Suprapubic skin (tissue), 4 donors: ENCODE data around the gene TSPAN33. TPM values are rescaled to one million over a fixed set of nuclear protein-coding genes. Genes with fewer than 3 reads are reported as not detected.

Experiments
- DNase-seq, 2 donors: peaks; one replicate each; pipeline ENCODE4 v3.0.0-alpha.2; 2019; ENCODE audit warnings: low spot score in 2 of 2
- H3K27ac ChIP-seq: fragments of 200-600 bp; sonication (generic); one replicate; pipeline ENCODE4 v1.5.1; 2019
- H3K27me3 ChIP-seq: fragments of 200-600 bp; sonication (generic); one replicate; pipeline ENCODE4 v1.5.1; 2019
- H3K36me3 ChIP-seq: fragments of 200-600 bp; sonication (generic); one replicate; pipeline ENCODE4 v1.5.1; 2019
- H3K4me1 ChIP-seq: fragments of 200-600 bp; sonication (generic); one replicate; pipeline ENCODE4 v1.5.1; 2019
- H3K4me3 ChIP-seq: fragments of 200-600 bp; sonication (generic); one replicate; pipeline ENCODE4 v1.5.1; 2019; ENCODE audit warnings: mild to moderate bottlenecking
- H3K9me3 ChIP-seq: fragments of 200-600 bp; sonication (generic); one replicate; pipeline ENCODE4 v1.5.1; 2019
- CTCF ChIP-seq, 2 donors: fragments of 200-600 bp in 1 of 2; fragments of 450-650 bp in 1 of 2; sonication (generic) in 1 of 2; IDR thresholded peaks; one replicate each; pipeline ENCODE4 v1.5.1; 2016 to 2019; ENCODE audit warnings: antibody characterized with exemption in 2 of 2, mild to moderate bottlenecking in 1 of 2, moderate library complexity in 1 of 2
- EP300 ChIP-seq: sonication (generic); formaldehyde crosslinking; IDR thresholded peaks from one replicate; pipeline ENCODE4 v1.6.1; 2017; ENCODE audit warnings: antibody characterized with exemption
- POLR2A ChIP-seq, 2 donors: fragments of 450-650 bp; IDR thresholded peaks; one replicate each; pipeline ENCODE4 v1.6.1; 2017; ENCODE audit warnings: antibody characterized with exemption in 2 of 2, mild to moderate bottlenecking in 2 of 2, moderate library complexity in 2 of 2
- POLR2AphosphoS5 ChIP-seq, 3 donors: sonication (generic); formaldehyde crosslinking; IDR thresholded peaks; one replicate each; pipeline ENCODE4 v1.6.1; 2017; ENCODE audit warnings: antibody characterized with exemption in 3 of 3
- WGBS: methylation state at CpG from one replicate; pipeline ENCODE4 v1.1.5; 2018; 5-methylcytosine and 5-hydroxymethylcytosine counted together
- total RNA-seq, 4 donors: library from RNA; depleted of rRNA; stranded (reverse); fragments of >200 nt; gene quantifications; one replicate each; pipeline ENCODE4 v1.1.0, GENCODE V29; 2016

The TSPAN33 gene
- total RNA-seq, 4 donors from 2014 or later: 9.1 to 17.9 (median 11.1) TPM

- Histone ChIP-seq H3K27ac (no peak overlapping the region), H3K4me3 (no peak overlapping the region), H3K27me3 (peaks cover 21% of the 10 kb centered on the region), H3K9me3 (no peaks in the 10 kb centered on the region), H3K4me1 (peaks cover under 1% of the 10 kb centered on the region), H3K36me3 (no peaks in the 10 kb centered on the region)
- no peak for DNase-seq
- WGBS: 53% methylated on average over 5 of the region's 8 CpGs
- TF ChIP-seq POLR2A (IDR thresholded peaks at IDR 0.05): no peak
- no peak for TF ChIP-seq CTCF (IDR thresholded peaks at IDR 0.05)
- TF ChIP-seq EP300: no peak
- no peak for TF ChIP-seq POLR2AphosphoS5 (IDR thresholded peaks at IDR 0.05)
Measured at GRCh38 chr7:129150199-129150996, 5.9 kb downstream of the TSPAN33 start.

GRCh38 chr7:129157651-129158050, 13.1 kb downstream of the TSPAN33 start:
- WGBS: 91% methylated on average over 9 of the region's 9 CpGs
- no peak overlapping the region for H3K4me3 ChIP-seq
- H3K9me3 ChIP-seq: no peaks in the 10 kb centered on the region
- H3K27me3 ChIP-seq: no peaks in the 10 kb centered on the region
- TF ChIP-seq POLR2A (IDR thresholded peaks at IDR 0.05): no peak
- TF ChIP-seq EP300: no peak
- no peak for TF ChIP-seq POLR2AphosphoS5 (IDR thresholded peaks at IDR 0.05)
- TF ChIP-seq CTCF (IDR thresholded peaks at IDR 0.05): no peak
- H3K36me3 ChIP-seq: no peaks in the 10 kb centered on the region
- no peaks in the 10 kb centered on the region for H3K4me1 ChIP-seq
- no peak for DNase-seq
- H3K27ac ChIP-seq: no peak overlapping the region

- no peak overlapping the region for H3K27ac ChIP-seq
- no peak for DNase-seq
- no peaks in the 10 kb centered on the region for H3K9me3 ChIP-seq
- no peaks in the 10 kb centered on the region for H3K36me3 ChIP-seq
- WGBS: 88% methylated on average over 3 of the region's 3 CpGs
- H3K27me3 ChIP-seq: no peaks in the 10 kb centered on the region
- TF ChIP-seq POLR2AphosphoS5 (IDR thresholded peaks at IDR 0.05) (no peak), CTCF (IDR thresholded peaks at IDR 0.05) (no peak), POLR2A (IDR thresholded peaks at IDR 0.05) (no peak), EP300 (no peak)
- H3K4me3 ChIP-seq: no peak overlapping the region
- H3K4me1 ChIP-seq: no peaks in the 10 kb centered on the region
Measured at GRCh38 chr7:129159539-129159938, 15.0 kb downstream of the TSPAN33 start.

- Histone ChIP-seq H3K27me3 (no peaks in the 10 kb centered on the region), H3K9me3 (no peaks in the 10 kb centered on the region), H3K4me3 (no peak overlapping the region), H3K36me3 (no peaks in the 10 kb centered on the region), H3K27ac (no peak overlapping the region), H3K4me1 (no peaks in the 10 kb centered on the region)
- TF ChIP-seq EP300: no peak
- no peak for TF ChIP-seq POLR2A (IDR thresholded peaks at IDR 0.05)
- TF ChIP-seq CTCF (IDR thresholded peaks at IDR 0.05): no peak
- no peak for TF ChIP-seq POLR2AphosphoS5 (IDR thresholded peaks at IDR 0.05)
- no peak for DNase-seq
- WGBS: 89% methylated on average over 2 of the region's 3 CpGs
Measured at GRCh38 chr7:129160161-129160905, 15.8 kb downstream of the TSPAN33 start.

- no peak for DNase-seq
- H3K27me3 ChIP-seq: no peaks in the 10 kb centered on the region
- 90% methylated on average over 5 of the region's 5 CpGs for WGBS
Measured at GRCh38 chr7:129161524-129162225, 17.2 kb downstream of the TSPAN33 start.

More at GRCh38 chr7:129161524-129162225, 17.2 kb downstream of the TSPAN33 start:
- H3K36me3 ChIP-seq: no peaks in the 10 kb centered on the region
- H3K4me3 ChIP-seq: no peak overlapping the region
- no peak for TF ChIP-seq POLR2AphosphoS5 (IDR thresholded peaks at IDR 0.05)
- TF ChIP-seq POLR2A (IDR thresholded peaks at IDR 0.05): no peak
- TF ChIP-seq EP300: no peak
- TF ChIP-seq CTCF (IDR thresholded peaks at IDR 0.05): no peak
- no peaks in the 10 kb centered on the region for H3K4me1 ChIP-seq
- no peak overlapping the region for H3K27ac ChIP-seq
- H3K9me3 ChIP-seq: no peaks in the 10 kb centered on the region
